Activated T-cell treated with anti-CD3 and anti-CD28 coated beads, Interleukin-2, amount 50 U/mL, for 72 hours (primary cell): ENCODE results near the gene CEP131. TPM values are rescaled to one million over a fixed set of nuclear protein-coding genes. Genes with fewer than 3 reads are reported as not detected.
A peak's percentile ranks its signal among the peaks of the same experiment; 100 is the strongest.

Experiments
- ATAC-seq, 2 donors: fragments of 150-1000 bp; cut with Tn5 transposase; replicated peaks in 1 of 2; 2 replicates each; pipeline ENCODE4 v1.10.0; 2021; ENCODE audit warnings: moderate library complexity in 2 of 2, mild to moderate bottlenecking in 1 of 2
- DNase-seq, 2 donors: peaks; one replicate each; pipeline ENCODE4 v3.0.0; 2021 to 2022; ENCODE audit warnings: mixed read lengths in 1 of 2
- H3K27ac Mint-ChIP-seq: one replicate; pipeline ENCODE4 v1.8.0; 2022; ENCODE audit warnings: mild to moderate bottlenecking, moderate library complexity, mixed read lengths
- H3K27me3 Mint-ChIP-seq: one replicate; pipeline ENCODE4 v1.8.0; 2022; ENCODE audit warnings: low read depth, mixed read lengths
- H3K36me3 Mint-ChIP-seq, 2 donors: one replicate each; pipeline ENCODE4 v1.8.0; 2022; ENCODE audit warnings: mixed read lengths in 2 of 2, mild to moderate bottlenecking in 1 of 2; ENCODE audit not compliant: insufficient read depth in 2 of 2
- H3K4me1 Mint-ChIP-seq: one replicate; pipeline ENCODE4 v1.8.0; 2022; ENCODE audit warnings: low read depth, mixed read lengths
- H3K4me3 Mint-ChIP-seq, 2 donors: one replicate each; pipeline ENCODE4 v1.8.0; 2022; ENCODE audit warnings: mild to moderate bottlenecking in 2 of 2, mixed read lengths in 2 of 2, moderate library complexity in 2 of 2
- H3K9me3 Mint-ChIP-seq, 2 donors: one replicate each; pipeline ENCODE4 v1.8.0; 2022; ENCODE audit warnings: mixed read lengths in 2 of 2
- total RNA-seq, 2 donors: library from RNA; stranded (reverse); gene quantifications; one replicate each; pipeline ENCODE4 v1.2.3, GENCODE V29; 2022

CEP131 gene
- total RNA-seq, 2 donors from 2014 or later = 8.1 to 11.4 TPM

DNA sequence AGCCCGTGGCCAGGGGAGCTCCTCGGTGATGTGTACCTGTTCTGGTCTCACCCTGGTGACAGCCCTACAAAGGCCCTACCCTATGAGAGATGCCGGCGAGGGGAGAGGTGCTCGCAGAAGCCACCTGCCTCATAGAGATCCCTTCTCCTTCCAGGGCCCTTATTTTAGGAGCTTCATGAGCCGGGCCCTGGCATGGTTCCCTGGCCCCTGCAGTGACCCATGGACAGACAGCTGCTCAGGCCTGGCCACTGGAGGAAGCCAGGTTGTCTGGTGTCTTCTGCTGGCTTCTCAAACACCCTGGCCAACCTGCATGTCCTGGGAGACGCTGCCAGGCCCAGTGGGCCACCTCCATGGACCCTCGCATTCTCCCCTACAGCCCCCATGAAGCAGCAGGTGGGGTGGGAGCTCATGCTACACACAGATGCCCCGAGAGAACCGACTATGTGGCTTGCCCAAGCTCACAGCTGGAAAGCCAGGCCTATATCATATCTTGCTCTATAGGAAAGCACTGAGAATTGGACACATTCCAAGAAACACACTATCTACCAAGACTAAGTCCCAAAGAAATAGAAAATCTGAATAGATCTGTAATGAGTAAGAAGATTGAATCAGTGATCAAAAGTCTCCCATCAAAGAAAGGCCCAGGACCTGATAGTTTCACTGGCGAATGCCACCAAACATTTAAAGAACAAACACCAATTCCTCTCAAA is 49.6 kb downstream of the CEP131 start:
- no peak overlapping the region for H3K4me3 Mint-ChIP-seq
- H3K9me3 Mint-ChIP-seq = peaks cover 0 to 3% of the 10 kb centered on the region in 2 donors
- no peak overlapping the region for H3K27ac Mint-ChIP-seq
- ATAC-seq = no peak
- no peaks in the 10 kb centered on the region for H3K36me3 Mint-ChIP-seq
- no peaks in the 10 kb centered on the region for H3K27me3 Mint-ChIP-seq
- no peak for DNase-seq
- H3K4me1 Mint-ChIP-seq = no peaks in the 10 kb centered on the region

DNA sequence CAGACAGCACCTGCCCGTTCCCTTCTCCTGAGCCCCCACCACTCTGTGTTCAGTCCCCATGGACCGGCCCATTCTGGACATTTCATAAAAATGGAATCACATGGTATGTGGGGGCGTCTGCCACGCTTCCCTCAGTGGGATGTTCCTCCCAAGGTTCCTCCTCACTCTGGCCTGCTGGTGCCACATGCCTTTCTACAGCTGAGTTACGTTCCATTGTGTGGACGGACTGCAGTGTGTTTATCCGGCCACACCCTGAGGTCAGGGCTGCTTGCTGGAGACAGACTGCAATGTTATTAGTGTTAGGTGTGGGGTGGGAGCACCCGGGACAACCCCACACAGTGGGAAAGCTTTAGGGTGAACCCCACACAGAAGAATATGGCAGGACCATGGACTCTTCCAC is 50.8 kb downstream of the CEP131 start:
- H3K4me1 Mint-ChIP-seq = no peaks in the 10 kb centered on the region
- no peaks in the 10 kb centered on the region for H3K36me3 Mint-ChIP-seq
- H3K9me3 Mint-ChIP-seq = peaks cover 0 to 3% of the 10 kb centered on the region in 2 donors
- ATAC-seq (no peak), DNase-seq (no peak)
- H3K27me3 Mint-ChIP-seq = no peaks in the 10 kb centered on the region
- no peak overlapping the region for H3K27ac Mint-ChIP-seq
- H3K4me3 Mint-ChIP-seq = no peak overlapping the region

- DNase-seq = no peak
- Mint-ChIP-seq H3K4me1 (no peaks in the 10 kb centered on the region), H3K36me3 (no peaks in the 10 kb centered on the region), H3K9me3 (peaks cover 0 to 3% of the 10 kb centered on the region in 2 donors), H3K27ac (no peak overlapping the region), H3K27me3 (no peaks in the 10 kb centered on the region), H3K4me3 (no peak overlapping the region)
- ATAC-seq = no peak
Measured at GRCh38 chr17:81170727-81171494, 51.9 kb downstream of the CEP131 start.

- ATAC-seq (no peak), DNase-seq (no peak)
- Mint-ChIP-seq H3K4me1 (no peaks in the 10 kb centered on the region), H3K36me3 (no peaks in the 10 kb centered on the region), H3K4me3 (no peak overlapping the region), H3K27ac (no peak overlapping the region), H3K9me3 (no peaks in the 10 kb centered on the region), H3K27me3 (no peaks in the 10 kb centered on the region)
Measured at GRCh38 chr17:81169870-81170309, 52.9 kb downstream of the CEP131 start.

GRCh38 chr17:81167638-81168037 is 55.1 kb downstream of the CEP131 start:
- no peaks in the 10 kb centered on the region for H3K36me3 Mint-ChIP-seq
- no peak for DNase-seq
- no peak for ATAC-seq
- no peak overlapping the region for H3K4me3 Mint-ChIP-seq
- no peaks in the 10 kb centered on the region for H3K4me1 Mint-ChIP-seq
- no peak overlapping the region for H3K27ac Mint-ChIP-seq
- H3K27me3 Mint-ChIP-seq = no peaks in the 10 kb centered on the region
- H3K9me3 Mint-ChIP-seq = no peaks in the 10 kb centered on the region

GRCh38 chr17:81167194-81167524 is 55.6 kb downstream of the CEP131 start:
- H3K4me1 Mint-ChIP-seq = no peaks in the 10 kb centered on the region
- no peak for DNase-seq
- no peak for ATAC-seq
- H3K27me3 Mint-ChIP-seq = no peaks in the 10 kb centered on the region
- no peak overlapping the region for H3K27ac Mint-ChIP-seq
- no peak overlapping the region for H3K4me3 Mint-ChIP-seq
- H3K9me3 Mint-ChIP-seq = no peaks in the 10 kb centered on the region
- no peaks in the 10 kb centered on the region for H3K36me3 Mint-ChIP-seq

GRCh38 chr17:81166033-81166492 is 56.7 kb downstream of the CEP131 start, which contains the start of gene AATK:
AATK (minus strand) TSS chr17:81166221; CDS start chr17:81165992, 229 bp downstream.
- ATAC-seq = no peak
- H3K36me3 Mint-ChIP-seq = no peaks in the 10 kb centered on the region
- peaks cover 6% of the 10 kb centered on the region for H3K27me3 Mint-ChIP-seq
- DNase-seq = no peak
- peak within 1 kb of the TSS; percentile 26 to 48 for H3K4me3 Mint-ChIP-seq
- H3K27ac Mint-ChIP-seq = no peak within 1 kb of the TSS
- no peaks in the 10 kb centered on the region for H3K9me3 Mint-ChIP-seq
- H3K4me1 Mint-ChIP-seq = no peaks in the 10 kb centered on the region

- no peaks in the 10 kb centered on the region for H3K9me3 Mint-ChIP-seq
- peak within 1 kb of the TSS; percentile 26 to 48 for H3K4me3 Mint-ChIP-seq
- ATAC-seq = no peak
- no peaks in the 10 kb centered on the region for H3K36me3 Mint-ChIP-seq
- H3K27me3 Mint-ChIP-seq = peaks cover 8% of the 10 kb centered on the region
- no peaks in the 10 kb centered on the region for H3K4me1 Mint-ChIP-seq
- DNase-seq = no peak
- H3K27ac Mint-ChIP-seq = no peak within 1 kb of the TSS
Measured at GRCh38 chr17:81165246-81166032, 57.3 kb downstream of the CEP131 start, which contains the start of gene PVALEF. PVALEF (plus strand) TSS chr17:81165507; CDS start chr17:81181227, 15,720 bp downstream.

- H3K27ac Mint-ChIP-seq = no peak overlapping the region
- no peaks in the 10 kb centered on the region for H3K36me3 Mint-ChIP-seq
- no peak for DNase-seq
- no peak overlapping the region for H3K4me3 Mint-ChIP-seq
- no peaks in the 10 kb centered on the region for H3K9me3 Mint-ChIP-seq
- ATAC-seq = no peak
- H3K27me3 Mint-ChIP-seq = peaks cover 8% of the 10 kb centered on the region
- no peaks in the 10 kb centered on the region for H3K4me1 Mint-ChIP-seq
Measured at GRCh38 chr17:81164371-81165245, 58.2 kb downstream of the CEP131 start.

DNA sequence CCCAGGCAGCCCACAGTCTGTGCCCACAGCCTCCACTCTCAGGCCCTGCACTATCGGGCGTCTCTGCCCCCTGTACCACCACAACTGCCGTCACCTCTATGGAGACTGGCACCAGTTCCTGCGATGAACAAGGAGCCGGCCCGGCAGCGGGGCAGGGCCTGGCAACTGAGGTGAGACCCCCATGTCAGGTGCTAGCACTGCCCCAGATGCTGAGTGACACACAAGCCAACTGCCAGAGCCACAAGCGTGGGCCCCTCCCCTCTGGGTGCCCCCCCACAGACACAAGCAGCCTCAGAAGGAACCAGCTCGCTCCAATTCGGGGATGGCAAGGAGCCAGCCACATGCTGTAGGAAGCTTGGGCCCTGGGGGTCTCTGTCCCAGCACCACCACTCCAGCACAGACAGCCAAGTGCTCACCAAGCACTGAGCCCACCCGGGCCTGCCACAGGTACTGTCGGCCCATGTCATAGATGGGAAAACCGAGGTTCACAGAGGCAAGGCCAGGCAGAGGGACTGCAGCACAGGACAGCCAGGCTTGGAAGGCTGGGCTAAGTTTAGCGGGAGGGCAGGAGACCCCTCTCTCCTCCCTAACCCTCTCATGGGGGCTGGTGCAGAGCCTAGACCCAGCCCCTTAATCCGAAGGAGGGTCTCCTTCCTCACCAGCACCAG is 58.9 kb downstream of the CEP131 start:
- H3K36me3 Mint-ChIP-seq = no peaks in the 10 kb centered on the region
- H3K9me3 Mint-ChIP-seq = no peaks in the 10 kb centered on the region
- H3K4me1 Mint-ChIP-seq = no peaks in the 10 kb centered on the region
- no peak overlapping the region for H3K4me3 Mint-ChIP-seq
- H3K27me3 Mint-ChIP-seq = peaks cover 8% of the 10 kb centered on the region
- DNase-seq (no peak), ATAC-seq (no peak)
- no peak overlapping the region for H3K27ac Mint-ChIP-seq

DNA sequence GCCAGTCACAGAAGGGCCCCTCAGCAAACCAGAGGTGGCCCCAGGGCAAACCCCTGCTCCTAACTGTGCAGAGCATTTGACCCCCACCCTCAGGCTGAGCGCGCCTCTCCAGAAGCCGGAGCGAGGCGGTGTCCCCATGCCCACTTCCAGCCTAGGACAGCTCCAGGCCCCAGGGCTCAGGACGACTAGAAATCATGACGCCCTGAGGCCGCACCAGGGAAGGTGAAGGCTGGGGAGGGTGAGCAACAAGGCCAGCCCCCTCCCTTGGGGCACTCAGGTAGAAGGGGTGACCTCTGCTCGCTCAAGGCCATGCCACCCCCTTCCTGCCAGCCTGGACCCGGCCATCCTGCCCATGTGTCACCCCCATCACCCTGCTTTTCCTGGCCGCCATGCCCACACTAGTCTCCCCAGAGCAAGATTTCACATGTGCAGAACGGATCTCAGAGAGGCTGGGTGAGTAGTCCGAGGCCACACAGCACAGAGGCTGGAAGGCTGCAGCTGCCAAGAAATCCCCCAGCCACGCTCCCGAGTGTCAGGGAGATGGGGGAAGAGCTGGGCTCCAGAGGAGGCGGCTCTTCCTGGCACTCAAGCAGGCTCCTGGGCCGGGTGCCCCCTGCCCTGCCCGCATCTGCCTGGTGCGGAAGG is 59.6 kb downstream of the CEP131 start:
- Mint-ChIP-seq H3K27ac (no peak overlapping the region), H3K9me3 (no peaks in the 10 kb centered on the region), H3K27me3 (peaks cover 8% of the 10 kb centered on the region), H3K4me3 (no peak overlapping the region), H3K36me3 (no peaks in the 10 kb centered on the region), H3K4me1 (no peaks in the 10 kb centered on the region)
- DNase-seq (no peak), ATAC-seq (no peak)
